Endothelial cell (in vitro differentiated cells): ENCODE results near the gene UGCG. TPM values are rescaled to one million over a fixed set of nuclear protein-coding genes. Genes with fewer than 3 reads are reported as not detected.

ENCODE experiments used
- DNase-seq: peaks from one replicate; pipeline ENCODE4 v3.0.0; 2021; ENCODE audit warnings: low spot score
- H3K27ac Mint-ChIP-seq: one replicate; pipeline ENCODE4 v1.8.0; 2021; ENCODE audit warnings: mixed read lengths, inconsistent platforms; ENCODE audit not compliant: unreplicated experiment
- H3K27me3 Mint-ChIP-seq: one replicate; pipeline ENCODE4 v1.8.0; 2021; ENCODE audit warnings: mild to moderate bottlenecking, moderate library complexity, mixed read lengths, inconsistent platforms; ENCODE audit not compliant: unreplicated experiment
- H3K36me3 Mint-ChIP-seq: one replicate; pipeline ENCODE4 v1.8.0; 2021; ENCODE audit warnings: mild to moderate bottlenecking, low read depth, mixed read lengths, inconsistent platforms; ENCODE audit not compliant: unreplicated experiment
- H3K4me1 Mint-ChIP-seq: one replicate; pipeline ENCODE4 v1.8.0; 2021; ENCODE audit warnings: mild to moderate bottlenecking, mixed read lengths, inconsistent platforms; ENCODE audit not compliant: unreplicated experiment
- H3K4me3 Mint-ChIP-seq: one replicate; pipeline ENCODE4 v1.8.0; 2021; ENCODE audit warnings: mild to moderate bottlenecking, mixed read lengths, inconsistent platforms; ENCODE audit not compliant: unreplicated experiment
- H3K9me3 Mint-ChIP-seq: one replicate; pipeline ENCODE4 v1.8.0; 2021; ENCODE audit warnings: mixed read lengths, inconsistent platforms; ENCODE audit not compliant: unreplicated experiment
- total RNA-seq: library from RNA; stranded (reverse); fragmentation: NEBNext Ultra II Directional; extraction: Animal tissue kit (Norgen Biotek cat#: 25700); gene quantifications from one replicate; pipeline ENCODE4 v1.2.1, GENCODE V29; 2021; ENCODE audit not compliant: unreplicated experiment
- TF ChIP-seq, protein P1 (sequence below): fragments of 200-600 bp; sonication (generic); IDR thresholded peaks from one replicate; pipeline ENCODE4 v1.5.0; 2021; ENCODE audit warnings: antibody characterized with exemption; ENCODE audit not compliant: unreplicated experiment

UGCG gene
- total RNA-seq, 1 donor from 2014 or later, result 14.1 TPM

DNA sequence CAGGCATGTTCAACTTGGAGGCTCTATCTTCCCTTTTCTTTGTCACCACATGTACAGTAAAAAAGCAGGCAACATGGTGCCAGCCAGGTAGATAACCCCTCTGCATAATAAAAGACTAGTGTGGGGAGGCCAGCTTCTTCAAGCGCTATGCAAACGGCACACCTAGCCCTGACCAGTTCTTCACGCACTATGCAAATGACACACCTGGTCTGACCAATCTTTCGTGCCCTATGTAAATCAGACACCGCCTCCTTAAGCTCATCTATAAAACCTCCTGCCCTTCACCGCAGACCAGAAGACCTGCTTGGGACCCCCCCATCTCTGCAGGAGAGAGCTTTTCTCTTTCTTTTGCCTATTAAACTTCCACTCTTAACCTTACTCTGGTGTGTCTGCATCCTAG, 28.1 kb upstream of the UGCG start:
- no peak overlapping the region for H3K27ac Mint-ChIP-seq
- H3K4me1 Mint-ChIP-seq, result no peaks in the 10 kb centered on the region
- DNase-seq, result no peak
- no peaks in the 10 kb centered on the region for H3K27me3 Mint-ChIP-seq
- TF ChIP-seq, protein P1, sequence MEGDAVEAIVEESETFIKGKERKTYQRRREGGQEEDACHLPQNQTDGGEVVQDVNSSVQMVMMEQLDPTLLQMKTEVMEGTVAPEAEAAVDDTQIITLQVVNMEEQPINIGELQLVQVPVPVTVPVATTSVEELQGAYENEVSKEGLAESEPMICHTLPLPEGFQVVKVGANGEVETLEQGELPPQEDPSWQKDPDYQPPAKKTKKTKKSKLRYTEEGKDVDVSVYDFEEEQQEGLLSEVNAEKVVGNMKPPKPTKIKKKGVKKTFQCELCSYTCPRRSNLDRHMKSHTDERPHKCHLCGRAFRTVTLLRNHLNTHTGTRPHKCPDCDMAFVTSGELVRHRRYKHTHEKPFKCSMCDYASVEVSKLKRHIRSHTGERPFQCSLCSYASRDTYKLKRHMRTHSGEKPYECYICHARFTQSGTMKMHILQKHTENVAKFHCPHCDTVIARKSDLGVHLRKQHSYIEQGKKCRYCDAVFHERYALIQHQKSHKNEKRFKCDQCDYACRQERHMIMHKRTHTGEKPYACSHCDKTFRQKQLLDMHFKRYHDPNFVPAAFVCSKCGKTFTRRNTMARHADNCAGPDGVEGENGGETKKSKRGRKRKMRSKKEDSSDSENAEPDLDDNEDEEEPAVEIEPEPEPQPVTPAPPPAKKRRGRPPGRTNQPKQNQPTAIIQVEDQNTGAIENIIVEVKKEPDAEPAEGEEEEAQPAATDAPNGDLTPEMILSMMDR, result no peak
- H3K9me3 Mint-ChIP-seq, result no peaks in the 10 kb centered on the region
- no peaks in the 10 kb centered on the region for H3K36me3 Mint-ChIP-seq
- no peak overlapping the region for H3K4me3 Mint-ChIP-seq

- H3K4me3 Mint-ChIP-seq, result no peak overlapping the region
- no peaks in the 10 kb centered on the region for H3K4me1 Mint-ChIP-seq
- TF ChIP-seq, protein P1, result no peak
- H3K27me3 Mint-ChIP-seq, result no peaks in the 10 kb centered on the region
- DNase-seq, result no peak
- no peaks in the 10 kb centered on the region for H3K9me3 Mint-ChIP-seq
- no peaks in the 10 kb centered on the region for H3K36me3 Mint-ChIP-seq
- H3K27ac Mint-ChIP-seq, result no peak overlapping the region
Measured at GRCh38 chr9:111870774-111871498, 25.7 kb upstream of the UGCG start.

- H3K36me3 Mint-ChIP-seq, result peaks cover 3% of the 10 kb centered on the region
- TF ChIP-seq, protein P1, result no peak
- H3K4me3 Mint-ChIP-seq, result no peak overlapping the region
- no peaks in the 10 kb centered on the region for H3K4me1 Mint-ChIP-seq
- no peaks in the 10 kb centered on the region for H3K27me3 Mint-ChIP-seq
- DNase-seq, result no peak
- no peak overlapping the region for H3K27ac Mint-ChIP-seq
- H3K9me3 Mint-ChIP-seq, result no peaks in the 10 kb centered on the region
Measured at GRCh38 chr9:111871499-111871855, 25.1 kb upstream of the UGCG start.

DNA sequence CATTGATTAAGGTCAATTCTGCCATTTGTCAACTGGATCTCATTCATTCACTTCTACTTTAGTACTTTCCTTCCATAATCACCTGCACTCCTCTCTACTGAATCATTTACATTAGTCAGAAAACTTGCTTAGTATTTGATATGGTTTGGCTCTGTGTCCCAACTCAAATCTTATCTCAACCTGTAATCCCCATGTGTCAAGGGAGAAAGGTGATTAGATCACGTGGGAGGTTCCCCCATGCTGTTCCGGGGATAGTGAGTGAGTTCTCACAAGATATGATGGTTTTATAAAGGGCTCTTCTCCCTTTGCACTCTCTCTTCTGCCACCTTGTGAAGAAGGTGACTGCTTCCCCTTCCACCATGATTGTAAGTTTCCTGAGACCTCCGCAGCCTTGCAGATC, 23.7 kb upstream of the UGCG start:
- no peak for DNase-seq
- H3K27me3 Mint-ChIP-seq, result no peaks in the 10 kb centered on the region
- H3K27ac Mint-ChIP-seq, result no peak overlapping the region
- peaks cover 3% of the 10 kb centered on the region for H3K36me3 Mint-ChIP-seq
- no peak overlapping the region for H3K4me3 Mint-ChIP-seq
- TF ChIP-seq, protein P1, result no peak
- H3K4me1 Mint-ChIP-seq, result no peaks in the 10 kb centered on the region
- no peaks in the 10 kb centered on the region for H3K9me3 Mint-ChIP-seq

DNA sequence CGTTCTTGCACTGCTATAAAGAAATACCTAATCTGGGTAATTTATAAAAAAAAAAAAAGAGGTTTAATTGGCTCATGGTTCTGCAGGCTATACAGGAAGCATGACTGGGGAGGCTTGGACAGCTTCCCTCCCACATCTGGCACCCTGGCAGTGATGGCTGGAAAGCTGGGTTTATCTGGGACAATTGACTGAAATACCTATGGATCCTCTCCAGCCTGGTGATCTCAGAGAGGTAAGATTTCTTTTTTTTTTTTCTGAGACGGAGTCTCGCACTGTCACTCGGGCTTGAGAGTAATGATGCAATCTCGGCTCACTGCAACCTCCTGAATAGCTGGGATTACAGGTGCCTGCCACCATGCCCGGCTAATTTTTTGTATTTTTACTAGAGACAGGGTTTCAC, 22.7 kb upstream of the UGCG start:
- H3K4me1 Mint-ChIP-seq, result no peaks in the 10 kb centered on the region
- no peaks in the 10 kb centered on the region for H3K27me3 Mint-ChIP-seq
- DNase-seq, result no peak
- TF ChIP-seq, protein P1, result no peak
- no peak overlapping the region for H3K27ac Mint-ChIP-seq
- no peaks in the 10 kb centered on the region for H3K9me3 Mint-ChIP-seq
- H3K36me3 Mint-ChIP-seq, result peaks cover 3% of the 10 kb centered on the region
- no peak overlapping the region for H3K4me3 Mint-ChIP-seq
